OCI-LY7 (cell line): ENCODE results near the gene AGO1. TPM values are rescaled to one million over a fixed set of nuclear protein-coding genes. Genes with fewer than 3 reads are reported as not detected.

Experiments used
- BruUV-seq: library from RNA; stranded (reverse); fragments of 400-500 nt; replicated peaks from 2 replicates; lab custom pipeline; 2021; lab: Mats Ljungman, UMichigan
- CTCF ChIA-PET: fragments of 300-600 bp; sonication (Branson Sonifier 250); formaldehyde crosslinking; loops from one replicate; lab custom pipeline; 2022; ENCODE audit warnings: antibody characterized with exemption; ENCODE audit not compliant: unreplicated experiment; lab: Charles Lee
- POLR2A ChIA-PET: fragments of 300-600 bp; sonication (Branson Sonifier 250); formaldehyde crosslinking; loops from one replicate; lab custom pipeline; 2022; ENCODE audit warnings: antibody characterized with exemption; lab: Charles Lee
- DNase-seq: peaks from one replicate; pipeline ENCODE4 v3.0.0-alpha.2; 2015; ENCODE audit warnings: low spot score
- H2AFZ ChIP-seq: fragments of 200-600 bp; sonication (generic), shearing (Covaris generic); 2 replicates; pipeline ENCODE4 v1.6.1; 2014; ENCODE audit warnings: mild to moderate bottlenecking, antibody characterized with exemption, low read length, moderate library complexity
- H3K27ac ChIP-seq: fragments of 200-600 bp; sonication (generic); 2 replicates; pipeline ENCODE4 v1.5.1; 2014; ENCODE audit warnings: mixed run types, low read depth, mild to moderate bottlenecking, moderate library complexity, low read length, inconsistent platforms; ENCODE audit not compliant: poor library complexity, severe bottlenecking
- H3K36me3 ChIP-seq: fragments of 200-600 bp; sonication (generic); 2 replicates; pipeline ENCODE4 v1.6.1; 2014; ENCODE audit warnings: mild to moderate bottlenecking, antibody characterized with exemption, low read length, moderate library complexity, mixed read lengths; ENCODE audit not compliant: insufficient read depth
- H3K4me1 ChIP-seq: fragments of 200-600 bp; sonication (generic); 2 replicates; pipeline ENCODE4 v1.5.1; 2014; ENCODE audit warnings: mild to moderate bottlenecking, low read length; ENCODE audit not compliant: insufficient read depth, poor library complexity, severe bottlenecking
- H3K4me2 ChIP-seq: fragments of 200-600 bp; sonication (generic); 2 replicates; pipeline ENCODE4 v1.6.1; 2014; ENCODE audit warnings: mild to moderate bottlenecking, low read length
- H3K4me3 ChIP-seq: fragments of 200-600 bp; sonication (generic); 2 replicates; pipeline ENCODE4 v1.5.1; 2014; ENCODE audit warnings: mild to moderate bottlenecking, low read depth, low read length; ENCODE audit not compliant: poor library complexity, severe bottlenecking
- H3K79me2 ChIP-seq: fragments of 200-600 bp; sonication (generic); 2 replicates; pipeline ENCODE4 v1.6.1; 2016; ENCODE audit warnings: low read depth, mild to moderate bottlenecking, low read length, moderate library complexity, mixed read lengths; ENCODE audit not compliant: insufficient read depth
- H3K9me2 ChIP-seq: fragments of 200-600 bp; sonication (generic); 2 replicates; pipeline ENCODE4 v1.6.1; 2016; ENCODE audit warnings: mild to moderate bottlenecking, low read length, mixed read lengths; ENCODE audit not compliant: insufficient read depth
- H3K9me3 ChIP-seq: fragments of 200-600 bp; sonication (generic); 2 replicates; pipeline ENCODE4 v1.6.1; 2014; ENCODE audit warnings: mild to moderate bottlenecking, mixed run types, low read length, mixed read lengths
- H4K20me1 ChIP-seq: fragments of 200-600 bp; sonication (generic); 2 replicates; pipeline ENCODE4 v1.6.1; 2014; ENCODE audit warnings: mild to moderate bottlenecking, antibody characterized with exemption, low read length, moderate library complexity, mixed read lengths; ENCODE audit not compliant: insufficient read depth
- EZH2phosphoT487 ChIP-seq: fragments of 200-600 bp; sonication (generic); IDR thresholded peaks from 2 replicates; pipeline ENCODE4 v1.6.1; 2018; ENCODE audit warnings: low read depth, borderline replicate concordance, mild to moderate bottlenecking, mixed run types, antibody characterized with exemption, low read length, moderate library complexity, mixed read lengths
- intact Hi-C: fragments of 100-400 bp; cut with micrococcal nuclease; formaldehyde crosslinking; loops from one replicate; pipeline ENCODE4 v1.10.0; 2022; ENCODE audit not compliant: unreplicated experiment
- total RNA-seq, 2 experiments: library from RNA; depleted of rRNA in 1 of 2; stranded (reverse); fragments of >200 nt in 1 of 2; shearing (Covaris generic) in 1 of 2; gene quantifications; 2 replicates each; pipeline ENCODE4 v1.2.3, GENCODE V29; 2014 to 2022
- TF ChIP-seq, protein P1 (sequence below): fragments of 200-600 bp; sonication (generic); conservative IDR thresholded peaks from 2 replicates; pipeline ENCODE4 v1.5.1; 2014; ENCODE audit warnings: mild to moderate bottlenecking, antibody characterized with exemption, low read length, moderate library complexity, mixed read lengths

Gene AGO1
- total RNA-seq, 2 experiments from 2014 or later, result 8.1 to 20.9 TPM

- no peaks in the 10 kb centered on the region for H3K79me2 ChIP-seq
- CTCF ChIA-PET, result no interaction called here
- no peak overlapping the region for H2AFZ ChIP-seq
- H3K9me2 ChIP-seq, result no peaks in the 10 kb centered on the region
- no TSS peak for BruUV-seq
- POLR2A ChIA-PET, result no interaction called here
- no peak overlapping the region for H3K27ac ChIP-seq
- no peak overlapping the region for H3K4me2 ChIP-seq
- intact Hi-C loops, result no loop called here
- no peaks in the 10 kb centered on the region for H3K9me3 ChIP-seq
- H3K36me3 ChIP-seq, result peaks cover 69% of the 10 kb centered on the region
- no peaks in the 10 kb centered on the region for H4K20me1 ChIP-seq
- H3K4me3 ChIP-seq, result no peak overlapping the region
- DNase-seq, result peak; percentile 15
- H3K4me1 ChIP-seq, result peaks cover 6% of the 10 kb centered on the region
- TF ChIP-seq EZH2phosphoT487, result no peak
Measured at GRCh38 chr1:35894183-35894582, 11.2 kb downstream of the AGO1 start.

- H3K36me3 ChIP-seq, result peaks cover 72% of the 10 kb centered on the region
- H3K79me2 ChIP-seq, result no peaks in the 10 kb centered on the region
- intact Hi-C loops, result no loop called here
- BruUV-seq, result no TSS peak
- H4K20me1 ChIP-seq, result no peaks in the 10 kb centered on the region
- peaks cover 6% of the 10 kb centered on the region for H3K4me1 ChIP-seq
- no peak overlapping the region for H3K27ac ChIP-seq
- H3K9me3 ChIP-seq, result no peaks in the 10 kb centered on the region
- no peaks in the 10 kb centered on the region for H3K9me2 ChIP-seq
- H3K4me2 ChIP-seq, result no peak overlapping the region
- DNase-seq, result no peak
- H3K4me3 ChIP-seq, result no peak overlapping the region
- ChIA-PET CTCF (no interaction called here), POLR2A (no interaction called here)
- no peak overlapping the region for H2AFZ ChIP-seq
- TF ChIP-seq, protein P1, sequence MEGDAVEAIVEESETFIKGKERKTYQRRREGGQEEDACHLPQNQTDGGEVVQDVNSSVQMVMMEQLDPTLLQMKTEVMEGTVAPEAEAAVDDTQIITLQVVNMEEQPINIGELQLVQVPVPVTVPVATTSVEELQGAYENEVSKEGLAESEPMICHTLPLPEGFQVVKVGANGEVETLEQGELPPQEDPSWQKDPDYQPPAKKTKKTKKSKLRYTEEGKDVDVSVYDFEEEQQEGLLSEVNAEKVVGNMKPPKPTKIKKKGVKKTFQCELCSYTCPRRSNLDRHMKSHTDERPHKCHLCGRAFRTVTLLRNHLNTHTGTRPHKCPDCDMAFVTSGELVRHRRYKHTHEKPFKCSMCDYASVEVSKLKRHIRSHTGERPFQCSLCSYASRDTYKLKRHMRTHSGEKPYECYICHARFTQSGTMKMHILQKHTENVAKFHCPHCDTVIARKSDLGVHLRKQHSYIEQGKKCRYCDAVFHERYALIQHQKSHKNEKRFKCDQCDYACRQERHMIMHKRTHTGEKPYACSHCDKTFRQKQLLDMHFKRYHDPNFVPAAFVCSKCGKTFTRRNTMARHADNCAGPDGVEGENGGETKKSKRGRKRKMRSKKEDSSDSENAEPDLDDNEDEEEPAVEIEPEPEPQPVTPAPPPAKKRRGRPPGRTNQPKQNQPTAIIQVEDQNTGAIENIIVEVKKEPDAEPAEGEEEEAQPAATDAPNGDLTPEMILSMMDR, result no peak
- TF ChIP-seq EZH2phosphoT487, result no peak
Measured at GRCh38 chr1:35894656-35895055, 11.6 kb downstream of the AGO1 start.

GRCh38 chr1:35899941-35900340 lies 16.9 kb downstream of the AGO1 start:
- ChIA-PET POLR2A (interaction anchor here (0.5 to 0.9 kb wide), 2 partner anchors 13 to 277 kb away, joined by 3 to 5 read pairs; no protein-coding TSS in a partner anchor), CTCF (no interaction called here)
- H3K4me2 ChIP-seq, result no peak overlapping the region
- H3K4me1 ChIP-seq, result no peaks in the 10 kb centered on the region
- BruUV-seq, result no TSS peak
- no peaks in the 10 kb centered on the region for H3K9me2 ChIP-seq
- no peak overlapping the region for H3K4me3 ChIP-seq
- H3K36me3 ChIP-seq, result peaks cover 58% of the 10 kb centered on the region; the same call in 1 of the 2 replicates
- TF ChIP-seq, protein P1, result peak; percentile 65
- no peak for TF ChIP-seq EZH2phosphoT487
- no peak overlapping the region for H3K27ac ChIP-seq
- intact Hi-C loops, result no loop called here
- no peak overlapping the region for H2AFZ ChIP-seq
- H3K79me2 ChIP-seq, result no peaks in the 10 kb centered on the region
- H3K9me3 ChIP-seq, result no peaks in the 10 kb centered on the region
- DNase-seq, result no peak
- no peaks in the 10 kb centered on the region for H4K20me1 ChIP-seq
